ENCODE measurements around the gene MCEMP1. TPM values are rescaled to one million over a fixed set of nuclear protein-coding genes. Genes with fewer than 3 reads are reported as not detected.
A peak's percentile ranks its signal among the peaks of the same experiment; 100 is the strongest.

Gene MCEMP1
- polyA plus RNA-seq, 3 donors, result 79.4 to 122 (median 104) TPM

- no peaks in the 10 kb centered on the region for H3K27me3 ChIP-seq (ENCODE audit: control insufficient read depth in 2 of 2, insufficient read depth in 2 of 2, low read length in 2 of 2)
- DNase-seq, result peak; percentile 85 to 89 (median 89)
- H3K27ac Mint-ChIP-seq, result peak within 1 kb of the TSS; percentile 95 to 99 (median 98)
- H3K79me2 ChIP-seq (ENCODE audit: insufficient read depth, low read length), result peaks cover 90% of the 10 kb centered on the region
- H3K4me1 Mint-ChIP-seq, result peaks cover 61% of the 10 kb centered on the region
- peak within 1 kb of the TSS; percentile 96 for H3K27ac ChIP-seq (ENCODE audit: low read depth in 1 of 2, low read length in 2 of 2)
- H3K4me3 ChIP-seq (replicated peaks in 1 of 3; ENCODE audit: low read depth in 2 of 3, low read length in 3 of 3), result peak within 1 kb of the TSS; percentile 95 to 99 (median 96)
- peaks cover 30% of the 10 kb centered on the region for H4K20me1 ChIP-seq (ENCODE audit: insufficient read depth, low read length)
- H3K9me3 ChIP-seq (replicated peaks in 1 of 2; ENCODE audit: control insufficient read depth in 1 of 2, insufficient read depth in 1 of 2, low read length in 2 of 2), result no peaks in the 10 kb centered on the region
- H3K4me3 Mint-ChIP-seq, result peak within 1 kb of the TSS; percentile 89 to 92
- intact Hi-C loops (cut with micrococcal nuclease), result loop anchor here (2.0 to 5.0 kb wide), 4 partner anchors 33 to 118 kb away; partner anchors contain the start of gene STXBP2 (in 1 of the 2)
- H3K4me2 ChIP-seq (replicated peaks; ENCODE audit: extremely low read depth, low read length, poor library complexity, severe bottlenecking), result peak within 1 kb of the TSS; percentile 97
- H3K9me3 Mint-ChIP-seq, result no peaks in the 10 kb centered on the region
- peaks cover 12 to 30% of the 10 kb centered on the region in 2 donors for H3K36me3 ChIP-seq (replicated peaks in 1 of 2; ENCODE audit: control insufficient read depth in 1 of 2, insufficient read depth in 2 of 2, low read length in 2 of 2)
- peak; percentile 95 for TF ChIP-seq CTCF (IDR thresholded peaks at IDR 0.05)
- WGBS (ENCODE audit: insufficient coverage), result under 1% methylated on average over 59 of the region's 79 CpGs
- H3K36me3 Mint-ChIP-seq, result peaks cover 20 to 44% of the 10 kb centered on the region in 2 donors
- H3K4me1 ChIP-seq (ENCODE audit: control insufficient read depth in 1 of 2, insufficient read depth in 2 of 2, low read length in 2 of 2), result peaks cover 58 to 70% of the 10 kb centered on the region in 2 donors
- peak within 1 kb of the TSS; percentile 98 for H3K9ac ChIP-seq (ENCODE audit: insufficient read depth, low read length, poor library complexity, severe bottlenecking)
- peak within 1 kb of the TSS; percentile 68 for H2AFZ ChIP-seq (ENCODE audit: insufficient read depth, low read depth, low read length, poor library complexity, severe bottlenecking)
- peaks cover 0 to 2% (median 0%) of the 10 kb centered on the region in 3 donors for H3K27me3 Mint-ChIP-seq (ENCODE audit: low read depth in 3 of 3)
Observed at GRCh38 chr19:7680606-7681339, 3.9 kb downstream of the MCEMP1 start, which contains the start of gene TRAPPC5. TRAPPC5 (plus strand) TSS chr19:7680833; CDS start chr19:7682254, 1,421 bp downstream.

GRCh38 chr19:7681340-7682174 lies 4.7 kb downstream of the MCEMP1 start:
- Mint-ChIP-seq H3K27ac (peak overlapping the region; percentile 93 to 98 (median 96)), H3K9me3 (no peaks in the 10 kb centered on the region), H3K4me1 (peaks cover 58% of the 10 kb centered on the region), H3K36me3 (peaks cover 21 to 48% of the 10 kb centered on the region in 2 donors), H3K27me3 (ENCODE audit: low read depth in 3 of 3) (peaks cover 0 to 4% (median 3%) of the 10 kb centered on the region in 3 donors), H3K4me3 (peak overlapping the region; percentile 89 to 92)
- Histone ChIP-seq H3K9me3 (replicated peaks in 1 of 2; ENCODE audit: control insufficient read depth in 1 of 2, insufficient read depth in 1 of 2, low read length in 2 of 2) (no peaks in the 10 kb centered on the region), H3K4me3 (replicated peaks in 1 of 3; ENCODE audit: low read depth in 2 of 3, low read length in 3 of 3) (peak overlapping the region; percentile 95 to 99 (median 96)), H2AFZ (ENCODE audit: insufficient read depth, low read depth, low read length, poor library complexity, severe bottlenecking) (peak overlapping the region; percentile 68), H3K36me3 (replicated peaks in 1 of 2; ENCODE audit: control insufficient read depth in 1 of 2, insufficient read depth in 2 of 2, low read length in 2 of 2) (peaks cover 12 to 31% of the 10 kb centered on the region in 2 donors), H3K4me1 (ENCODE audit: control insufficient read depth in 1 of 2, insufficient read depth in 2 of 2, low read length in 2 of 2) (peaks cover 50 to 62% of the 10 kb centered on the region in 2 donors), H3K27me3 (ENCODE audit: control insufficient read depth in 2 of 2, insufficient read depth in 2 of 2, low read length in 2 of 2) (no peaks in the 10 kb centered on the region), H3K79me2 (ENCODE audit: insufficient read depth, low read length) (peaks cover 82% of the 10 kb centered on the region), H3K9ac (ENCODE audit: insufficient read depth, low read length, poor library complexity, severe bottlenecking) (peak overlapping the region; percentile 98), H3K27ac (ENCODE audit: low read depth in 1 of 2, low read length in 2 of 2) (peak overlapping the region; percentile 96), H4K20me1 (ENCODE audit: insufficient read depth, low read length) (peaks cover 30% of the 10 kb centered on the region), H3K4me2 (replicated peaks; ENCODE audit: extremely low read depth, low read length, poor library complexity, severe bottlenecking) (peak overlapping the region; percentile 97)
- peak; percentile 93 to 95 (median 95) for DNase-seq
- peak; percentile 64 for TF ChIP-seq CTCF (IDR thresholded peaks at IDR 0.05)
- intact Hi-C loops (cut with micrococcal nuclease), result loop anchor here (2.0 to 5.0 kb wide), 4 partner anchors 34 to 117 kb away; partner anchors contain the start of gene STXBP2 (in 1 of the 2)
- 1% methylated on average over 38 of the region's 43 CpGs for WGBS (ENCODE audit: insufficient coverage)
